Loucy (cell line): ENCODE results near the gene MYO3A.

Source experiments
- H2AFZ ChIP-seq: fragments of 200-600 bp; sonication (generic); 2 replicates; pipeline ENCODE4 v1.6.0; 2016; ENCODE audit warnings: antibody characterized with exemption, mild to moderate bottlenecking, low read length, moderate library complexity
- H3F3A ChIP-seq: fragments of 200-600 bp; 2 replicates; pipeline ENCODE4 v1.6.0; 2016; ENCODE audit warnings: antibody characterized with exemption, low read depth, mild to moderate bottlenecking
- H3K27me3 ChIP-seq: fragments of 200-600 bp; sonication (generic); 2 replicates; pipeline ENCODE4 v1.6.1; 2014; ENCODE audit warnings: low read length, mild to moderate bottlenecking; ENCODE audit not compliant: insufficient read depth, poor library complexity, severe bottlenecking
- H3K36me3 ChIP-seq: fragments of 200-600 bp; sonication (generic); 2 replicates; pipeline ENCODE4 v1.6.1; 2016; ENCODE audit warnings: low read length; ENCODE audit not compliant: insufficient read depth
- H3K4me1 ChIP-seq: fragments of 200-600 bp; sonication (generic); 2 replicates; pipeline ENCODE4 v1.5.1; 2014; ENCODE audit warnings: low read length, mild to moderate bottlenecking; ENCODE audit not compliant: insufficient read depth, poor library complexity, severe bottlenecking
- H3K4me2 ChIP-seq: fragments of 200-600 bp; sonication (generic); 2 replicates; pipeline ENCODE4 v1.6.0; 2014; ENCODE audit warnings: antibody characterized with exemption, low read length, low read depth, mild to moderate bottlenecking; ENCODE audit not compliant: poor library complexity, severe bottlenecking
- H3K4me3 ChIP-seq: fragments of 200-600 bp; sonication (generic); 2 replicates; pipeline ENCODE4 v1.5.1; 2014; ENCODE audit warnings: low read length, mild to moderate bottlenecking, mixed read lengths; ENCODE audit not compliant: poor library complexity, severe bottlenecking
- H3K79me2 ChIP-seq: fragments of 200-600 bp; sonication (generic); 2 replicates; pipeline ENCODE4 v1.6.1; 2014; ENCODE audit warnings: low read length; ENCODE audit not compliant: insufficient read depth
- H3K9ac ChIP-seq: fragments of 200-600 bp; sonication (generic); 2 replicates; pipeline ENCODE4 v1.6.0; 2014; ENCODE audit warnings: mild to moderate bottlenecking, low read depth, low read length, moderate library complexity; ENCODE audit not compliant: poor library complexity, severe bottlenecking
- H3K9me2 ChIP-seq: fragments of 200-600 bp; sonication (generic); replicated peaks from 2 replicates; pipeline ENCODE4 v1.6.1; 2016; ENCODE audit warnings: low read depth, low read length, mixed read lengths
- H3K9me3 ChIP-seq: fragments of 200-600 bp; sonication (generic); 2 replicates; pipeline ENCODE4 v1.6.1; 2014; ENCODE audit warnings: mild to moderate bottlenecking, antibody characterized with exemption, low read length, low read depth; ENCODE audit not compliant: insufficient read depth
- H4K20me1 ChIP-seq: fragments of 200-600 bp; sonication (generic); 2 replicates; pipeline ENCODE4 v1.6.0; 2014; ENCODE audit warnings: antibody characterized with exemption, low read length, mild to moderate bottlenecking; ENCODE audit not compliant: insufficient read depth, poor library complexity, severe bottlenecking
- EZH2phosphoT487 ChIP-seq: fragments of 200-600 bp; IDR thresholded peaks from 2 replicates; pipeline ENCODE4 v1.6.1; 2018; ENCODE audit warnings: antibody characterized with exemption, mild to moderate bottlenecking, moderate library complexity, borderline replicate concordance
- TF ChIP-seq, protein P1 (sequence below): fragments of 200-600 bp; sonication (generic); conservative IDR thresholded peaks from 2 replicates; pipeline ENCODE4 v1.5.1; 2014; ENCODE audit warnings: mild to moderate bottlenecking, antibody characterized with exemption, low read length

MYO3A gene

DNA sequence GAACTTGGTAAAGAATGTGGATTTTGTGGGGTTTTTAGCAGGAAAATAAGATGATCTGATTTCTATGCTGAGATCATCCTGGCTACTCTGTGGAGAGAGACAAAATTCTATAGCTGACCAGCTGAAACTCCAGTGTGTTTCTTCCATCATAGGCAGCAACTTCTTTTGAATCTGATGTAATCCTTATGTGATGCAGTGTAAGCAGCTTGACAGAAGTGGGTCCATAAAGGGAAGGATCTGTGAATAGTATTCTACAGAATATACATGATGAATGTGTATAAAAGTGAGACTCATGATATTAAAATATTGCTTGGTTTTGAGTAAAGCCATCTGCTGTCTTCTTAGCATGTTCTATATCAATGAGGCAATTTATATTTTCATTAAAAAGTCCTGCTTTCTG is 4.4 kb downstream of the MYO3A start:
- H3K9me3 ChIP-seq, result no peaks in the 10 kb centered on the region
- H4K20me1 ChIP-seq, result no peaks in the 10 kb centered on the region
- H3K4me1 ChIP-seq, result no peaks in the 10 kb centered on the region
- H3K4me2 ChIP-seq, result no peak overlapping the region
- H3K4me3 ChIP-seq, result no peak overlapping the region
- H3F3A ChIP-seq, result no peaks in the 10 kb centered on the region
- H2AFZ ChIP-seq, result no peak overlapping the region
- no peaks in the 10 kb centered on the region for H3K9me2 ChIP-seq
- H3K9ac ChIP-seq, result no peak overlapping the region
- H3K27me3 ChIP-seq, result no peaks in the 10 kb centered on the region
- TF ChIP-seq EZH2phosphoT487, result no peak
- TF ChIP-seq, protein P1, sequence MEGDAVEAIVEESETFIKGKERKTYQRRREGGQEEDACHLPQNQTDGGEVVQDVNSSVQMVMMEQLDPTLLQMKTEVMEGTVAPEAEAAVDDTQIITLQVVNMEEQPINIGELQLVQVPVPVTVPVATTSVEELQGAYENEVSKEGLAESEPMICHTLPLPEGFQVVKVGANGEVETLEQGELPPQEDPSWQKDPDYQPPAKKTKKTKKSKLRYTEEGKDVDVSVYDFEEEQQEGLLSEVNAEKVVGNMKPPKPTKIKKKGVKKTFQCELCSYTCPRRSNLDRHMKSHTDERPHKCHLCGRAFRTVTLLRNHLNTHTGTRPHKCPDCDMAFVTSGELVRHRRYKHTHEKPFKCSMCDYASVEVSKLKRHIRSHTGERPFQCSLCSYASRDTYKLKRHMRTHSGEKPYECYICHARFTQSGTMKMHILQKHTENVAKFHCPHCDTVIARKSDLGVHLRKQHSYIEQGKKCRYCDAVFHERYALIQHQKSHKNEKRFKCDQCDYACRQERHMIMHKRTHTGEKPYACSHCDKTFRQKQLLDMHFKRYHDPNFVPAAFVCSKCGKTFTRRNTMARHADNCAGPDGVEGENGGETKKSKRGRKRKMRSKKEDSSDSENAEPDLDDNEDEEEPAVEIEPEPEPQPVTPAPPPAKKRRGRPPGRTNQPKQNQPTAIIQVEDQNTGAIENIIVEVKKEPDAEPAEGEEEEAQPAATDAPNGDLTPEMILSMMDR, result no peak
- H3K79me2 ChIP-seq, result no peaks in the 10 kb centered on the region
- no peaks in the 10 kb centered on the region for H3K36me3 ChIP-seq

DNA sequence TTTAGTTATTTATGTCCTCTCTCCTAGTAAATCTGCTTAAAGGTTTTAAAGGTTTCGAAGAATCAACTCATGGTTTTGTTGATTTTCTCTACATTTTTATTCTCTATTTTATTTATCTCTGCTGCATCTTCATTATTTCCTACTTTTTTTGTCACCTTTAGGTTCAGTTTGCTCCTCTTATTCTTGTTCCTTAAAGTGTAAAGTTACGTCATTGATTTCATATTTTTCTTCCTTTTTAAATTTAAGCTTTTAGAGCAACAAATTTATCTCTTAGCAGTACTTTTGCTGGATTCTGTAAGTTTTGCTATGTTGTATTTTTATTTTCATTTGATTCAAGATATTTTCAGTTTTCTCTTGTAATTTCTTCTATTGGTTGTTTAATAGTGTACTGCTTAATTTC is 10.7 kb downstream of the MYO3A start:
- H3K4me1 ChIP-seq, result no peaks in the 10 kb centered on the region
- H3K9me2 ChIP-seq, result no peaks in the 10 kb centered on the region
- H2AFZ ChIP-seq, result no peak overlapping the region
- no peaks in the 10 kb centered on the region for H4K20me1 ChIP-seq
- H3F3A ChIP-seq, result no peaks in the 10 kb centered on the region
- no peaks in the 10 kb centered on the region for H3K27me3 ChIP-seq
- no peaks in the 10 kb centered on the region for H3K36me3 ChIP-seq
- H3K9ac ChIP-seq, result no peak overlapping the region
- no peaks in the 10 kb centered on the region for H3K79me2 ChIP-seq
- H3K4me3 ChIP-seq, result no peak overlapping the region
- no peaks in the 10 kb centered on the region for H3K9me3 ChIP-seq
- H3K4me2 ChIP-seq, result no peak overlapping the region
- TF ChIP-seq, protein P1, result no peak
- TF ChIP-seq EZH2phosphoT487, result no peak

DNA sequence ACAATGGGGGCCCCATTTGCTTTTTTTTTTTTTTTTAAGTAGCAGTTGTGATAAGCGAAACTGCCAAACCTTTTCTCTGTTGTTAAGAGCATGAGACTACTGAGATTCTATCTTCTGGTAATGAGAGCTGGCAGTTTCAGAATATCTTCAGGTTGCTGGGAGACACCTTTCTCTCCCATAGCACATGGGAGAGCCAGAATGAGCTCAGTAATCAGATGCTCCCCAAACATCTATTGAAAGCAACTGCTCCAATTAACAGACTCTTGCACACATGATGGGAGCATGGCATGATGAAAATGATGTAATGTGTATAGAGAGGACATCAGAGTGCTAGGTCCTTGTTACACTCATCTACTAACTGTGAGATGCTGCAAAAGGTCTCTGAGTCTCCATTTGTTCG is 18.8 kb downstream of the MYO3A start:
- H3K27me3 ChIP-seq, result no peaks in the 10 kb centered on the region
- no peak overlapping the region for H3K9ac ChIP-seq
- H3K9me2 ChIP-seq, result no peaks in the 10 kb centered on the region
- no peaks in the 10 kb centered on the region for H3K36me3 ChIP-seq
- no peak overlapping the region for H3K4me2 ChIP-seq
- H2AFZ ChIP-seq, result no peak overlapping the region
- no peak overlapping the region for H3K4me3 ChIP-seq
- H3F3A ChIP-seq, result no peaks in the 10 kb centered on the region
- H3K9me3 ChIP-seq, result 0 out of 2 replicates have a peak, but pooled peaks cover 3% of the 10 kb centered on the region
- H3K79me2 ChIP-seq, result no peaks in the 10 kb centered on the region
- H4K20me1 ChIP-seq, result no peaks in the 10 kb centered on the region
- TF ChIP-seq, protein P1, result no peak
- no peak for TF ChIP-seq EZH2phosphoT487
- H3K4me1 ChIP-seq, result no peaks in the 10 kb centered on the region
